Calu3 (cell line): ENCODE measurements around the gene KDM7A. TPM values are rescaled to one million over a fixed set of nuclear protein-coding genes. Genes with fewer than 3 reads are reported as not detected.
"Not testable (repeated sequence)": the region's sequence is repeated elsewhere in the genome, so short reads cannot be mapped to it uniquely, and the experiment has no call there.

ENCODE experiments used
- BruUV-seq: library from RNA; stranded (reverse); fragments of 400-500 nt; replicated peaks from 2 replicates; lab custom pipeline; 2021; lab: Mats Ljungman, UMichigan
- CTCF ChIA-PET: fragments of 300-600 bp; sonication (Branson Sonifier 250); formaldehyde crosslinking; loops from one replicate; lab custom pipeline; 2022; ENCODE audit warnings: antibody characterized with exemption; lab: Charles Lee
- DNase-seq: peaks from one replicate; pipeline ENCODE4 v3.0.0; 2022
- H3K27ac Mint-ChIP-seq: one replicate; pipeline ENCODE4 v1.8.0; 2022; ENCODE audit warnings: mixed read lengths; ENCODE audit not compliant: unreplicated experiment
- H3K27me3 Mint-ChIP-seq: one replicate; pipeline ENCODE4 v1.8.0; 2022; ENCODE audit warnings: mixed read lengths; ENCODE audit not compliant: unreplicated experiment
- H3K36me3 Mint-ChIP-seq: one replicate; pipeline ENCODE4 v1.8.0; 2022; ENCODE audit warnings: mild to moderate bottlenecking, moderate library complexity, mixed read lengths; ENCODE audit not compliant: insufficient read depth, unreplicated experiment
- H3K4me1 Mint-ChIP-seq: one replicate; pipeline ENCODE4 v1.8.0; 2022; ENCODE audit warnings: mild to moderate bottlenecking, low read depth, mixed read lengths; ENCODE audit not compliant: unreplicated experiment
- H3K4me3 Mint-ChIP-seq: one replicate; pipeline ENCODE4 v1.8.0; 2022; ENCODE audit warnings: mild to moderate bottlenecking, low read depth, moderate library complexity, mixed read lengths; ENCODE audit not compliant: unreplicated experiment
- H3K9me3 Mint-ChIP-seq: one replicate; pipeline ENCODE4 v1.8.0; 2022; ENCODE audit warnings: low read depth, mixed read lengths; ENCODE audit not compliant: unreplicated experiment
- CTCF ChIP-seq: fragments of 200-600 bp; IDR thresholded peaks from one replicate; pipeline ENCODE4 v1.8.0; 2022; ENCODE audit warnings: antibody characterized with exemption; ENCODE audit not compliant: unreplicated experiment
- intact Hi-C: fragments of 100-400 bp; cut with micrococcal nuclease; formaldehyde crosslinking; loops from one replicate; pipeline ENCODE4 v1.10.0; 2022; ENCODE audit not compliant: unreplicated experiment
- total RNA-seq: library from RNA; stranded (reverse); gene quantifications from 2 replicates; pipeline ENCODE4 v1.2.3, GENCODE V29; 2022

KDM7A gene
- total RNA-seq, 1 experiment from 2014 or later = 2.7 TPM

GRCh38 chr7:140122965-140123364 is 53.8 kb downstream of the KDM7A start:
- intact Hi-C loops = no loop called here
- no peaks in the 10 kb centered on the region for H3K4me1 Mint-ChIP-seq
- H3K27me3 Mint-ChIP-seq = no peaks in the 10 kb centered on the region
- CTCF ChIA-PET = no interaction called here
- no peak for DNase-seq
- H3K4me3 Mint-ChIP-seq = no peak overlapping the region
- H3K36me3 Mint-ChIP-seq = no peaks in the 10 kb centered on the region
- BruUV-seq = no TSS peak
- H3K27ac Mint-ChIP-seq = no peak overlapping the region
- no peak for TF ChIP-seq CTCF
- H3K9me3 Mint-ChIP-seq = no peaks in the 10 kb centered on the region

- H3K4me1 Mint-ChIP-seq = no peaks in the 10 kb centered on the region
- no TSS peak for BruUV-seq
- no peak overlapping the region for H3K27ac Mint-ChIP-seq
- TF ChIP-seq CTCF = no peak
- no peaks in the 10 kb centered on the region for H3K36me3 Mint-ChIP-seq
- H3K27me3 Mint-ChIP-seq = no peaks in the 10 kb centered on the region
- intact Hi-C loops = no loop called here
- CTCF ChIA-PET = no interaction called here
- no peaks in the 10 kb centered on the region for H3K9me3 Mint-ChIP-seq
- no peak for DNase-seq
- no peak overlapping the region for H3K4me3 Mint-ChIP-seq
Measured at GRCh38 chr7:140121326-140121725, 55.5 kb downstream of the KDM7A start.

- H3K9me3 Mint-ChIP-seq, H3K4me3 Mint-ChIP-seq, CTCF ChIA-PET, DNase-seq, H3K4me1 Mint-ChIP-seq, H3K36me3 Mint-ChIP-seq, BruUV-seq, H3K27me3 Mint-ChIP-seq, intact Hi-C loops, H3K27ac Mint-ChIP-seq: not testable (repeated sequence)
Measured at GRCh38 chr7:140114817-140115216, 62.0 kb downstream of the KDM7A start.

GRCh38 chr7:140108777-140109176 is 68.0 kb downstream of the KDM7A start:
- H3K4me3 Mint-ChIP-seq, H3K9me3 Mint-ChIP-seq, H3K36me3 Mint-ChIP-seq, CTCF ChIA-PET, intact Hi-C loops, H3K27me3 Mint-ChIP-seq, DNase-seq, H3K27ac Mint-ChIP-seq, H3K4me1 Mint-ChIP-seq, BruUV-seq: not testable (repeated sequence)

- no peak for DNase-seq
- no peak for TF ChIP-seq CTCF
- no peak overlapping the region for H3K4me3 Mint-ChIP-seq
- no peaks in the 10 kb centered on the region for H3K9me3 Mint-ChIP-seq
- BruUV-seq = no TSS peak
- H3K27ac Mint-ChIP-seq = no peak overlapping the region
- no peaks in the 10 kb centered on the region for H3K27me3 Mint-ChIP-seq
- H3K4me1 Mint-ChIP-seq = no peaks in the 10 kb centered on the region
- intact Hi-C loops = no loop called here
- no peaks in the 10 kb centered on the region for H3K36me3 Mint-ChIP-seq
- CTCF ChIA-PET = no interaction called here
Measured at GRCh38 chr7:140096459-140096858, 80.3 kb downstream of the KDM7A start.
